GM18505 (cell line): ENCODE data around the gene HOXD10.

Source experiments
- ATAC-seq: cut with Tn5 transposase; IDR thresholded peaks from one replicate; pipeline ENCODE4 v1.9.1; 2021; ENCODE audit not compliant: unreplicated experiment
- POLR2A ChIP-seq: IDR thresholded peaks from 4 replicates; pipeline ENCODE4 v1.6.1; 2011; ENCODE audit warnings: borderline replicate concordance; ENCODE audit not compliant: insufficient read depth, insufficient read length; ENCODE audit errors: extremely low read depth

The HOXD10 gene

DNA sequence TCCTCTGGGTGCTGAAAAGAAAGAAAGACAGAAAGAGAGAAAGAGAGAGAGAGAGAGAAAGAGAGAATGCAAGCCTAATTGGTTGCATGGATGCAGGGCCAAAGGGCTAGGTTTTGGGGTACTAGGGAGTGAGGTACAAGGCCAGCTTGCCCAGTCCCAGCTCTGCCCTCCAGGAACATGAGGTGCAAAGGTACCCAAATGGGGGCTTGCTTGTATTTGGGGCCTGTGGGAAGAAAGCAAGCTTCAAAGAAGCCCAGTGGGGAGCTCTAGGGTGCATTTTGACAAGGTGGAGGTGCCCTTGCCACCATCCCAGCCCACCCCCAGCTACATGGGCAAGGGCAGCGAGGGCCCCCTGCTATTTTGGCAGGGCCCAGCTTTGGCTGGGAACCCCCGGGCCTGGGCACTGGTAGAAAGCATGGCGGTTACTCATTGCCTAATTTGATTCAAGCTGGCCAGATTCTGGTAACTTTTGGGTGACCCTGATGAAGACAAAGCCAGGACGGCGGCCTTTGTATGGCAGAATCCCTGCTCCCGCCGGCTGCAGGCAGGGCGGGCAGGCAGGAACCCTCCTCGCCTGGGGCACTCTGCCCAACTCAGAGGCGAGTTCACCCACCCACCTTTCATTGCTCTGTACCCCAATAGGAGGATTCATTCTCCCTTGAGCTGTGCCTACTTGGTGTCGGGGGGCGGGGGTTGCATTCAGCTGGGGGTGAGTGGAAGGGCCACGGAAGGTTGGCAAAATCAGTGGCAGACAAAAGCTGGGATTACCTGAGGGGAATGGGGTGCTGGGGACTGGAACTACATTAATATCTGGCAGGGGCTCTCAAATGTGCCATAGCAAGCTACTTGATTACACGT lies 34.2 kb downstream of the HOXD10 start:
- TF ChIP-seq POLR2A: no peak
- ATAC-seq: no peak

DNA sequence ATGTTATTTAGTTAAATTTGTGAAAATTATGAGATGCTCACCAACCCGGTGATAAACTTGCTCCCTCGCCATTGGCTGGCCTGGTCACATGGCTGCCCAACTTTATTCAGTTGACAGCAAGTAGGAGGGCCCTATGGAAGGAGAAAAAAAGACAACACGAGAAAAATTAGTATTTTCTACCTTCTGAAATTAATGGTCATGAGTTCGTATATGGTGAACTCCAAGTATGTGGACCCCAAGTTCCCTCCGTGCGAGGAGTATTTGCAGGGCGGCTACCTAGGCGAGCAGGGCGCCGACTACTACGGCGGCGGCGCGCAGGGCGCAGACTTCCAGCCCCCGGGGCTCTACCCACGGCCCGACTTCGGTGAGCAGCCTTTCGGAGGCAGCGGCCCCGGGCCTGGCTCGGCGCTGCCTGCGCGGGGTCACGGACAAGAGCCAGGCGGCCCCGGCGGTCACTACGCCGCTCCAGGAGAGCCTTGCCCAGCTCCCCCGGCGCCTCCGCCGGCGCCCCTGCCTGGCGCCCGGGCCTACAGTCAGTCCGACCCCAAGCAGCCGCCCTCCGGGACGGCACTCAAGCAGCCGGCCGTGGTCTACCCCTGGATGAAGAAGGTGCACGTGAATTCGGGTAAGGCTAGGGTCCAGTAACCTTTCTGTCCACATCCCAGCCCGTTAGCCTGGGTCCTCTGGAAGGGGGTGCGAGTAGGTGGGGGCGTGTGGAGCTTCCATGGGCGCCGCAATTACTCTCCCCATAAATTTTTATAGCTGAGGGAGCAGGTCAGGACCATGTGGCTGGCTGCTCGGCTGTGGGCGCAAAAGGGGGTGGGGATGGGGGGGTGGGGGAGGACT lies 35.1 kb downstream of the HOXD10 start, which contains the start of gene HOXD4:
Gene HOXD4 (plus strand): TSS at position 109 of the 846 bp plus-strand sequence. CDS start 84 bp downstream, at position 193.
- ATAC-seq: no peak
- no peak for TF ChIP-seq POLR2A

DNA sequence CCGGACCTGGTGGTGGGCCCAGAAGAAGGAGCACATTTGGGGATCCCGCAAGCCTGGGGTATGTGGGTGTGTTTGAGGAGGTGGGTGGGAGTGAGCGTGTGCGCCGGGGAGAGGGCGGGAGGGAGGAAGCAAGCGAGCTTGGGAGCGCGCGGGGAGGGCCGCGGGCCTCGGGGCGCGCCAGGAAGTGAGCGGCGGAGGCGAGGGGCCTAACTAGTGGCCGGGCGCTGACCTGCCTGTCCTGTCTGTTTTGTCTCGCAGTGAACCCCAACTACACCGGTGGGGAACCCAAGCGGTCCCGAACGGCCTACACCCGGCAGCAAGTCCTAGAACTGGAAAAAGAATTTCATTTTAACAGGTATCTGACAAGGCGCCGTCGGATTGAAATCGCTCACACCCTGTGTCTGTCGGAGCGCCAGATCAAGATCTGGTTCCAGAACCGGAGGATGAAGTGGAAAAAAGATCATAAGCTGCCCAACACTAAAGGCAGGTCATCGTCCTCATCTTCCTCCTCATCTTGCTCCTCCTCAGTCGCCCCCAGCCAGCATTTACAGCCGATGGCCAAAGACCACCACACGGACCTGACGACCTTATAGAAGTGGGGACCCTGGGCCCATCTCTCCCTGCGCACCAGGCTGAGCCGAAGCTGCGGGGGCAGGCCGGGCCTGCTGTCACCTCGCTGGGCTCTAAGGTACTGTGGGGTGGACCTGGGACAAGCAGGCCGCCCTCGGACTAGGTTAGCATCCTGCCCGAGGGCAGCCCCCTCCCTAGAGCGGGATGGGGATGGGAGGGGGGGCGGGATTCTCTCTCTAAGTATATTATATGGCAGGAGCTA lies 36.0 kb downstream of the HOXD10 start:
- ATAC-seq: no peak
- no peak for TF ChIP-seq POLR2A

DNA sequence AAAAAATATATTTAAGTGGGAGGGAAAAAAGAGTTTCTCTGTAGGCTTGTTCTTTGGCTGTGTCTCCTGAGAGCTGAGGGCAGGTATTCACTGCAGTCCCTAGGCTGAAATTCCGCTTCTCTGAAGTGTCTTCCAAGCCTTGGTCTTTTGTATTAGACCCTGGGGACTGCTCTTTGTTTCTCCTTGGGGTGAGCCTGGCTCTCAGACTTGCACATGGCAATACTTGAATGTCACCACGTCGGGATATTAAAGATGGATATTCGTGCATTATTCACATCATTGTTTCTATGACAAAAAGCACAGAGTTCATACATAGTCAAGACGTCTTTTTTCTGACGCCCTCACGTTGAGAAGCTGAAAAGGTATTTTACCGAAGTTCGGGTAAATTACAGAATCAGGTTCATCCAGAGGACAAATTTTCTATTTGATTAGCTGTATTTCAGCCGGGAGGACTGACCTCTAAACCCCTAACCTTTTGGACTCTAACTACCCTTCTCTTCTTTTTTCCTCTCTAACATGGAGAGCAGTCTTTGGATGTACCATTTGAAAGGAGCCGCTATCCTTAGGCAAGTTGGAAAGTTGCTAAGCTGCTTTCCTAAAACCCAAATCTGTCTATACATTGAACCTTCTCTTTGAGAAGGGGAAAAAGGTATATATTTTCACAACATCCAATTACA lies 38.1 kb downstream of the HOXD10 start:
- no peak for ATAC-seq
- TF ChIP-seq POLR2A: no peak

DNA sequence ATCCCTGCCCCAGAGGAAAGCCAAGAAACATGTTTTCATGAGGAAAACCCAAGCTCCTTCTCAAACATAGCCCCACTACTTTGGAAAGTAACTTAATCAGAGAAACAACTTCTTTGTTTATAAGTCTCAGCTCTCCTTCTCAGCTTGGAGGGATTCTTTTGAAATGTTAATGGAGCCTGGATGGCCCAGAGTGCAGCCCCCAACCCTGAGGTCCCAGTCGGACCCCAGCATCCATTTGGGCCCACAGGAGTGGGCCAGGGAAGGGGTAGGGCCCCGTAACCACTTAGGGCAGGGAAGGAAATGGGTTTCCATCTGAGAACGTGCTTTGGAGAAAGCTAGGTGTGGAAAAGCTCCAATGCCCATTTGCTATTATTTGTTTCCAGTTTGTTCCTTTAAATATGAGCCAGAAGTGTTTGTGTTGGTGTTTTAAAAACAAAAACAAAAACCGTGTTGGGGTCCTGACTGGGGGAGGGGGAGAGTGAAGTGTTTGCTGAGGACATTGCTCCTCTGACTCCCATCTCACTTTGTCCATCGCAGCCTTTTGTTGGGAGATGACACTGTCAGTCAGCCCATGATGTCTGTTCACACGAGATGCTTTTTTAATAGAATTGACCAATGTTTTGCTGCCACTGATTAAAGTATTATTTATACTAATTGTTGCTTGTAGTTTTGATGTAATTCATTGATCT lies 38.9 kb downstream of the HOXD10 start:
- TF ChIP-seq POLR2A: no peak
- no peak for ATAC-seq

DNA sequence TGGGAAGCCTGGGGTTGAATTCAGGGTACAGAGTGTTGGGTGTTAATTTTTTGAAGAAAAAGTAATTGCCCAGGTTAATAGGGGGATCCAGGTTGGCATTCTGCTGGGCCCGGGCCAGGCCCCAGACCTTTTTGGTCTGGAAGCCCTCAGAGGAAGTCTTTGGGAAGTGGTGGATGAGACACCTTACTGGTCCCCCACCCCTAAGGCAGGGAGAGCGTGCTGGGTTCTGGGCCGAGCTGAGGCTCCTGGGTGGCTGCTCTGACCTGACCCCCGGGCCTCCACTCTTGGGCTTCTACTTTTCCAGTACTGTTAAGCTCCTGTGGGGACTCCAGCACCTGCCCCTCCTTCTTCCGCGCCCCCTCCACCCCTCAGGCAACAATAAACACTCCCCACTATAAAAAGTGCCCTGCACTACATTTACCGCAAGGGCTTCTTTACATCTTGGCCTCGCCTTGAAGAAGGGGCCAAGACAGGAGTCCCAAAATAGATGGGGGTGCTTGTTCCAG lies 39.8 kb downstream of the HOXD10 start:
- no peak for ATAC-seq
- TF ChIP-seq POLR2A: no peak

DNA sequence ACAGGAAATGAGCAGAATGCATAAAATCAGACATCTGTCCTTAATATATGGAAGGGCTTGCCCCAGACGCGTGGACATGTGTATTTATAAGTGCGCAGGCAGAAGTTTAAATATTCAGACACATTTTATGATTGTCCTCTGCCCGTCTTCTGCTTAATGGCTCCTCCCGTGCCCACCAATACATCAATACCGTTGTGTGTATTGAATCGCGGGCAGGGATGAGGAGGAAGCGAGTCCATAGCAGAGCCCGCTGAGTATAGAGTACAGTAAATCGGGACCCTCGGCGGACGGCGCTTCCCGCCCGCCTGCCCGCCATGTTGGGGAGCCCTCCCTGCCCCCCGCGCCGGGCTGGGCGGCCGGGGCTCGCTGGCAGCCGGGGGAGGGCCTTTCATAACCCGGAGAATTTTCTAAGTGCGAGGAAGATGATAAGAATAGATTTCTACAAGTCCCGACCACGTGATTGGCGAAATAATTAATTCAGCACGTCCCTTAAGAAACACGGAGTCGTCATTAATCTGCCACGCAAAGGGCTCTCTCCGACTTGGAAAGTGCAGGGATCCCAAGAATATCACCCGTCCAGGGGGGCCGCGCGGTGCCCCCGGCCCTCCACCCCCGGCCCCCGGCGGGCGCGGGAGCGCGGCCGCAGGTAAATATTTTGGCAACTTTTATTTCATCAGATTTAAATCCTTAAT lies 40.4 kb downstream of the HOXD10 start, which contains the start of gene HOXD3:
Gene HOXD3 (plus strand): TSS at position 501 of the 692 bp plus-strand sequence. CDS start 11,808 bp downstream, outside the sequence.
- ATAC-seq: no peak
- TF ChIP-seq POLR2A: no peak

DNA sequence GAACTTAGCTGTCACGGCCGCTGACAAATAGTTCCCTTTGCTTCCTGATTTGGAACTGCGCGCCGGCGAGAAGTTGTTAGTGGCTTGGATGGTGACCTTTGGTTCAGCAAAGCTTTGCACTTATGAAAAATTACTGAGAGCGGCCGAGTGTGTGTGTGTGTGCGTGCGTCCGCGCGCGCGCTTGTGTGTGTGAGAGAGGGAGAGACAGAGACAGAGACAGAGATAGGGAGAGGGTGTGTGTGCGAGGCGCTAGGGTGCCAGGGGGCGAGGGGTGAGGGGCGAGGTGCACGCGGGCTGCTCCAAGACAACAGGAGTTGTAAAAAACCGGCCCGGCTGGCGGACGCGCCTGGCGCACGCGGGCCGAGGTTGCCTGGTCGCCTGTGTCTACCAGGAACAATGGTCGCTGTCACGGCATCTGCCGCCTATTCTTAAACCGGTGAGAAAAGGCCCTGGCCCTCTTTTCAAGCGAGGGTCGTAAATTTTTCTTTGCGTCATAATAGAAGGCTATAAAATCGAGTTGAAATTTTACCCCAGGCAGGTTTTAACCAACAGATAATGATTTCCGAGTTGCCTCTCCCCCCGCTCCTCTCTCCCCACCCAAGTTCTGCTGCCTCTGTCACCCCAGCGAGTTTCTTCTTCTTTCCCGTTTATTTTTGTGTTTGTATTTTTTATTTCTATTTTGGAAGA lies 41.1 kb downstream of the HOXD10 start:
- no peak for ATAC-seq
- TF ChIP-seq POLR2A: no peak

DNA sequence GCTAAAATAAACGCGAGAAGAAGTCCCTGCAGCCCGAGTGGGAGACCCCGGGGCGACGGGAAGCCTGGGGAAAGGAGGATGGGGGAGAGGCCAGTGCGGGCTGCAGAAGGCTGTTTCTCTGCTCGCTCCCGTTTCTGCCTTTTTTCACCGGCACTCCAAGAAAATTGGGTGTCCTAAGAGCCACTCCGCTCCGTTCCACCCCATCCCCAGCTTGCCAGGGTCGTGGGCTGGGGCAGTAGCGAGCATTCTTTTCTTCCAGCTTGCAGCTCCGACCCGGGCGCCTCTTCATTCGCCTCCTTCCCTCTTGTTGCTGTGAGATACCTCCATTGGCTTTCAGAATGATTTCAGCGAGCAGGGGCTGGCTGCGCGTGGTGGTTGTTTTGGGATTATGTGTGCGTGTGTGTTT lies 41.6 kb downstream of the HOXD10 start:
- no peak for TF ChIP-seq POLR2A
- ATAC-seq: no peak

DNA sequence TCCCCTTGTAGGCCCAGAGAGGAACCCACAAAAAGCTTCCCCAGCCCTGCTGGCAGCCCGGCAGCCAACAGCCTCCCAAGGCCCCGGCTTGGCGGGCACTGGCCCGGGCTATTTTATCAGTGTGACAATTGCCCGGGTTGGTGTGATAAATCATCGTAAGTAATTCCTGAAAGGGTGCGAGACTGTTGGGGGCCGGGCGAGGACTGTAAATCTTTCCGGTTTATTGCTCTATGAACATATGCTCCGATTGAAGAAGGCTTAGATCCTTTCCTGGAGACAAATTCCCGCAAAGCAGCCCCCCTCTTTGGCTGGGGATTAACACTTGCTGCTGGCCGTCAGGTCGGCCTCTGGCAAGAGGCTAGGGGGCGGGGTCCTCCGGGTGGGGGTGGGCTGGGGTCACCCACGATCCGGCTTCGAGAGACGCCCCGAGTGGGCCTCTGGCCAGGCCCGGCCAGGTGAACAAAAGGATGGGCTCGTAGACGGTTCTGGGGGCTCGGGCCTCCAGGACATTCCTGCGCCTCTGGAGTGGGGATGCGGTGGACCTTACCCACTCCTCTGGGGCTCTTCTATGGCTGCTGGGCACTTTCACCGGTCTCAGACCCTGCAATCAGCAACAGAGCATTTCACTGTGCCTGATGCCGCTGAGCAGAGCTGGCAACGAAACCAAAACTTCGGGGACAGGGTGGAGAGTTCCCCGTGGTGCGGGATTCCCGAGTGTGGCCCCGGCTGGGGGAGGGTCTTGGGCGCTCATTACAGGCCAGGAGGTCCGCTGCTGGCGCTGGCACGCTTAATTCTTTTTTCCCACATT lies 42.5 kb downstream of the HOXD10 start:
- no peak for ATAC-seq
- no peak for TF ChIP-seq POLR2A
